Neural progenitor cell (in vitro differentiated cells): ENCODE measurements around the gene FAM78B. TPM values are rescaled to one million over a fixed set of nuclear protein-coding genes. Genes with fewer than 3 reads are reported as not detected.
A peak's percentile ranks its signal among the peaks of the same experiment; 100 is the strongest.

ENCODE experiments used
- DNase-seq: peaks from one replicate; pipeline ENCODE4 v3.0.0-alpha.2; 2016; ENCODE audit warnings: low spot score
- H2AFZ ChIP-seq: fragments of 200-600 bp; sonication (generic); replicated peaks from 2 replicates; pipeline ENCODE4 v1.6.1; 2016; ENCODE audit warnings: antibody characterized with exemption
- H3F3A ChIP-seq: fragments of 200-600 bp; sonication (generic); 2 replicates; pipeline ENCODE4 v1.6.1; 2016; ENCODE audit warnings: antibody characterized with exemption, low read depth
- H3K27ac ChIP-seq: fragments of 200-600 bp; sonication (generic); 2 replicates; pipeline ENCODE4 v1.5.1; 2016; ENCODE audit warnings: mild to moderate bottlenecking
- H3K27me3 ChIP-seq: fragments of 200-600 bp; sonication (generic); 2 replicates; pipeline ENCODE4 v1.6.1; 2016; ENCODE audit warnings: mild to moderate bottlenecking, moderate library complexity
- H3K36me3 ChIP-seq: fragments of 200-600 bp; sonication (generic); 2 replicates; pipeline ENCODE4 v1.5.1; 2016
- H3K4me1 ChIP-seq: fragments of 200-600 bp; sonication (generic); 2 replicates; pipeline ENCODE4 v1.6.1; 2016; ENCODE audit warnings: mixed run types
- H3K4me2 ChIP-seq: fragments of 200-600 bp; sonication (generic); 2 replicates; pipeline ENCODE4 v1.6.1; 2016
- H3K4me3 ChIP-seq: fragments of 200-600 bp; sonication (generic); 2 replicates; pipeline ENCODE4 v1.5.1; 2016
- H3K79me2 ChIP-seq: fragments of 200-600 bp; sonication (generic); 2 replicates; pipeline ENCODE4 v1.6.1; 2016; ENCODE audit warnings: low read depth
- H3K9ac ChIP-seq: fragments of 200-600 bp; sonication (generic); 2 replicates; pipeline ENCODE4 v1.6.1; 2016
- H3K9me3 ChIP-seq: fragments of 200-600 bp; sonication (generic); 2 replicates; pipeline ENCODE4 v1.5.1; 2016; ENCODE audit warnings: low read depth
- H4K20me1 ChIP-seq: fragments of 200-600 bp; sonication (generic); 2 replicates; pipeline ENCODE4 v1.6.1; 2016; ENCODE audit warnings: low read depth
- H3K27ac Mint-ChIP-seq: 3 replicates; pipeline ENCODE4 v1.8.0; 2021; ENCODE audit warnings: mixed read lengths
- H3K27me3 Mint-ChIP-seq: 2 replicates; pipeline ENCODE4 v1.8.0; 2022; ENCODE audit warnings: low read depth, mild to moderate bottlenecking, inconsistent platforms, moderate library complexity, mixed read lengths; ENCODE audit not compliant: insufficient read depth
- H3K36me3 Mint-ChIP-seq: 3 replicates; pipeline ENCODE4 v1.8.0; 2021; ENCODE audit warnings: mixed read lengths
- H3K4me1 Mint-ChIP-seq: 3 replicates; pipeline ENCODE4 v1.8.0; 2021; ENCODE audit warnings: mixed read lengths
- H3K4me3 Mint-ChIP-seq: 3 replicates; pipeline ENCODE4 v1.8.0; 2021; ENCODE audit warnings: mild to moderate bottlenecking, moderate library complexity, mixed read lengths
- H3K9me3 Mint-ChIP-seq: 3 replicates; pipeline ENCODE4 v1.8.0; 2020; ENCODE audit warnings: mixed read lengths
- CTCF ChIP-seq: fragments of 200-600 bp; sonication (generic); IDR thresholded peaks from 2 replicates; pipeline ENCODE4 v1.5.1; 2017; ENCODE audit warnings: antibody characterized with exemption, mild to moderate bottlenecking
- EZH2 ChIP-seq: fragments of 200-600 bp; sonication (generic); IDR thresholded peaks from 2 replicates; pipeline ENCODE4 v1.6.1; 2017; ENCODE audit warnings: antibody characterized with exemption, mild to moderate bottlenecking, moderate library complexity
- EZH2phosphoT487 ChIP-seq: fragments of 200-600 bp; sonication (generic); IDR thresholded peaks from 2 replicates; pipeline ENCODE4 v1.6.1; 2017; ENCODE audit warnings: antibody characterized with exemption
- total RNA-seq: library from RNA; depleted of rRNA; stranded (reverse); fragments of >200 nt; gene quantifications from 2 replicates; pipeline ENCODE4 v1.2.3, GENCODE V29; 2015; ENCODE audit warnings: low replicate concordance

FAM78B gene
- total RNA-seq, 1 donor from 2014 or later: not detected

GRCh38 chr1:166133276-166133841 is 33.4 kb downstream of the FAM78B start:
- Histone ChIP-seq H3K27me3 (no peaks in the 10 kb centered on the region), H3K9ac (no peak overlapping the region), H3K4me1 (no peaks in the 10 kb centered on the region), H3K79me2 (no peaks in the 10 kb centered on the region), H3F3A (no peaks in the 10 kb centered on the region), H3K27ac (no peak overlapping the region), H3K4me3 (no peak overlapping the region), H3K9me3 (no peaks in the 10 kb centered on the region), H4K20me1 (no peaks in the 10 kb centered on the region), H3K4me2 (no peak overlapping the region), H2AFZ (no peak overlapping the region), H3K36me3 (no peaks in the 10 kb centered on the region)
- H3K27me3 Mint-ChIP-seq: peaks cover 3% of the 10 kb centered on the region
- no peak overlapping the region for H3K4me3 Mint-ChIP-seq
- peaks cover 2% of the 10 kb centered on the region for H3K9me3 Mint-ChIP-seq
- H3K27ac Mint-ChIP-seq: no peak overlapping the region
- no peaks in the 10 kb centered on the region for H3K36me3 Mint-ChIP-seq
- no peak for TF ChIP-seq EZH2
- peak; percentile 62 for TF ChIP-seq CTCF
- DNase-seq: peak; percentile 23
- no peaks in the 10 kb centered on the region for H3K4me1 Mint-ChIP-seq

- Histone ChIP-seq H3K4me1 (no peaks in the 10 kb centered on the region), H4K20me1 (no peaks in the 10 kb centered on the region), H3K4me3 (no peak overlapping the region), H3K36me3 (no peaks in the 10 kb centered on the region), H3K4me2 (no peak overlapping the region), H3K27me3 (no peaks in the 10 kb centered on the region), H3K27ac (no peak overlapping the region), H2AFZ (no peak overlapping the region), H3F3A (no peaks in the 10 kb centered on the region), H3K79me2 (no peaks in the 10 kb centered on the region), H3K9me3 (no peaks in the 10 kb centered on the region), H3K9ac (no peak overlapping the region)
- no peak for TF ChIP-seq EZH2
- no peak for TF ChIP-seq CTCF
- TF ChIP-seq EZH2phosphoT487: no peak
- Mint-ChIP-seq H3K27me3 (peaks cover 3% of the 10 kb centered on the region), H3K9me3 (peaks cover 2% of the 10 kb centered on the region), H3K4me1 (no peaks in the 10 kb centered on the region), H3K27ac (no peak overlapping the region), H3K4me3 (no peak overlapping the region), H3K36me3 (no peaks in the 10 kb centered on the region)
- no peak for DNase-seq
Observed at GRCh38 chr1:166132496-166132895, 34.3 kb downstream of the FAM78B start.

- no peak overlapping the region for H3K9ac ChIP-seq
- H3K36me3 Mint-ChIP-seq: no peaks in the 10 kb centered on the region
- no peak for DNase-seq
Observed at GRCh38 chr1:166129006-166129405, 37.8 kb downstream of the FAM78B start.

More at GRCh38 chr1:166129006-166129405, 37.8 kb downstream of the FAM78B start:
- no peaks in the 10 kb centered on the region for H3F3A ChIP-seq
- no peak overlapping the region for H3K4me3 Mint-ChIP-seq
- no peak for TF ChIP-seq EZH2phosphoT487
- TF ChIP-seq EZH2: no peak
- no peak for TF ChIP-seq CTCF
- H3K4me3 ChIP-seq: no peak overlapping the region
- no peaks in the 10 kb centered on the region for H3K9me3 ChIP-seq
- H3K36me3 ChIP-seq: no peaks in the 10 kb centered on the region
- no peaks in the 10 kb centered on the region for H3K27me3 ChIP-seq
- H3K27me3 Mint-ChIP-seq: no peaks in the 10 kb centered on the region
- H3K79me2 ChIP-seq: no peaks in the 10 kb centered on the region
- H3K4me2 ChIP-seq: no peak overlapping the region
- H3K27ac ChIP-seq: no peak overlapping the region
- H3K27ac Mint-ChIP-seq: no peak overlapping the region
- H3K9me3 Mint-ChIP-seq: peaks cover 2% of the 10 kb centered on the region
- no peaks in the 10 kb centered on the region for H3K4me1 ChIP-seq
- H4K20me1 ChIP-seq: no peaks in the 10 kb centered on the region
- H2AFZ ChIP-seq: no peak overlapping the region
- no peaks in the 10 kb centered on the region for H3K4me1 Mint-ChIP-seq
